Stimulated activated CD8-positive, alpha-beta memory T cell treated with anti-CD3 and anti-CD28 coated beads, Interleukin-4, amount 100 ng/mL, for 1 hour (primary cell): ENCODE data around the gene VSTM2B.
"Not testable (repeated sequence)": the region's sequence is repeated elsewhere in the genome, so short reads cannot be mapped to it uniquely, and the experiment has no call there.

Experiments used
- DNase-seq, 2 donors: peaks; one replicate each; pipeline ENCODE4 v3.0.0-alpha.2; 2020; ENCODE audit warnings: low read depth in 2 of 2, low spot score in 1 of 2

The VSTM2B gene

DNA sequence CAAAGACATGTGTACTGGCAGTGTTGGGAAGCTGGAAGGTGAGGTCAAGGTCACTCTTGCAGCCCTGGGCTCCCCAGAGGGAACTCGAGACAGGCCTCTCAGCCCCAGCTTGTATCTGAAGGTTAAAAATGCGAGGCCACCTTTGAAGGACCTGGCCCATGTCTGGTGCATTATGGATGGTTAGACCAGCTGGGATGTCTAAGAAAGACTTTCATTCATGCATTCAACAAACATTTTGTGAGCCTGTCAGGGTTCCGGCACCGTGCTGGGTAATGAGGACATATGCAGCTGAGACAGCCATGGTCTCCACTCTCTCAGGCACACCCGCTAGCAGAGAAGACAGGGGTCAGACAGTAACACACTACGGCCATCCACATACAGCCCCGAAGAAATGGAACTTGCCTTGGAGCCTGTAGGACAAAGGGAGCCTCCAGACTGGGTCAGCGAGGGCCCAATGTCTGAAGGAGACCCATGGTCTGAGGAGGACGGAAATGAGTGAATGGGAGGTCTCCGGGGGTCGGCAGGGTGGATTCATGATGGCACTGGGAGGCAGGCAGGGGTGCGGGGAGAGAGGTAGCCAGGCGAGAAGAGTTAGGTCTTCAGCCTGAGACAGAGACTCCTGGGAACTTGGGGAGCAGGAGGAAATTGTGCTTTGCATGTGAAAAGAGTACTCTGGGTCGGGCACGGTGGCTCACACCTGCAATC lies 19.0 kb downstream of the VSTM2B start:
- DNase-seq = no peak

DNA sequence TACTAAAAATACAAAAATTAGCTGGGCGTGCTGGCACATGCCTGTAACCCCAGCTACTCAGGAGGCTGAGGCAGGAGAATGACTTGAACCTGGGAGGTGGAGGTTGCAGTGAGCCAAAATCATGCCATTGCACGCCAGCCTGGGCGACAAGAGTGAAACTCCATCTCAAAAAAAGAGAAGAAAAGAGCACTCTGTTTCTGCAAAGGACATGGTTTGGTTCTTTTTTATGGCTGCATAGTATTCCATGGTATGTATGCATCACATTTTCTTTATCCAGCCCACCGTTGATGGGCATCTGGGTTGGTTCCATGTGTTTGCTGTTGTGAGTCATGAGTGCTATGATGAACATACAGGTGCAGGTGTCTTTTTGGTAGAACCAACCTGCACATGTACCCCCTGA lies 19.7 kb downstream of the VSTM2B start:
- DNase-seq = not testable (repeated sequence)

DNA sequence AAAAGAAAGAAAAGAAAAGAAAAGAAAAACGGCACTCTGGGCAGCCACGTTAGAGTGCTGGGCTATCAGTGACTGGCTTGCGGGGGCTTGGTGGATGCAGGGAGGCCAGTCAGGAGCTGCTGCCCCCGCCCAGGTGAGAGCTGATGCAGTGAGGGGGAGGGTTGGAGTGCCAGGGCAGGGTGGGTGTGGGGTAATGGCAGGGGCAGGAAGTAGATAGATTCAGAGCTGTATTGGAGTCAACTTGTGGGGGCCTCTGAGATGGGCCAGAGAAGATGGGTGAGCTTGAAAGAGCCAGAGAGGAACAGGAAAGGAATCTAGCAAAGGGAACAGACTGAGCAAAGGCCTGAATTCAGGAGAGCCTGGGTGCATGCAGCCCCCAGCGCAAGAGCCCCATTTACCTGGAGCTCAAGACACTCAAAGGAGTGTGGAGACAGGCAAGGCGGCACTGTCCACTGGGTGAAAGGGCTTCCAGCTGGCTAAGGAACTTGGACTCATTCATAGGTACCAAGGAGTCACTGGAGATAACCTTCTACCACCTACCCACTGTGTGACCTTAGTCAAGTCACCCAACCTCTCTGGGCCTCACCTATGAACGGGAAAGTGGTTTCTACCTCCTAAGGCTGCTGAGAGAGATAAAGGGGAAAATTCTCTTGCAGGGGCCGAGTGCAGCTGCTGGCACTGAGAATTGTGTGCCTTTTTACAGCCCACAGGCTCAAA lies 20.2 kb downstream of the VSTM2B start:
- no peak for DNase-seq

DNA sequence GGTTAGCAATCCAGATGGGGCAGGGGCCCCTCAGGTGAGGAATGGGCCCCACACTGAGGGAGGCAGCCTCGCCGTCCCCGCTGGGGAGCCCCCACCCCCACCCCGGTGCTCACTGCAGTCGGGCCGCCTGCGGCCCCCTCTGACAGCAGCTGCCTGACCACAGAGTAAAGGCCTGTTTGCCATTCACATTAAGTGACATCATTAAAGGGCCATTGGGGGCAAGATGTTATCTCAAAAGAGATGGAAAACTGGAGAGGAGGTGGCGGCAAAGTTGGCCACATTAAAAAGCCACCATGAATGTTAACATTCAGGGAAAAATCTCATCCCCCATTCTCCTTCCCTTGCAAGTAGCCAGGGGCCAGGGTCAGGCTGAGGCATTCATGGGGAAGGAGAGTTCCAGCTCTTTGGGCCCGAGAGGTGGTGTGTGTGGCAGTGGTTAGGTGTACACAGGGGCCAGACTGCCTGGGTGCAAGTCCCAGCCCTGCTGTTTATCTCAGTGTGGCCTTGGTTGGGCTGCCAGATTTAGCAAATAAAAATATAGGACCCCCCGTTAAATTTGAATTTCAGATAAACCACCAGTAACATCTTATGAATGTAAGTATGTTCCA lies 20.9 kb downstream of the VSTM2B start:
- DNase-seq = no peak

DNA sequence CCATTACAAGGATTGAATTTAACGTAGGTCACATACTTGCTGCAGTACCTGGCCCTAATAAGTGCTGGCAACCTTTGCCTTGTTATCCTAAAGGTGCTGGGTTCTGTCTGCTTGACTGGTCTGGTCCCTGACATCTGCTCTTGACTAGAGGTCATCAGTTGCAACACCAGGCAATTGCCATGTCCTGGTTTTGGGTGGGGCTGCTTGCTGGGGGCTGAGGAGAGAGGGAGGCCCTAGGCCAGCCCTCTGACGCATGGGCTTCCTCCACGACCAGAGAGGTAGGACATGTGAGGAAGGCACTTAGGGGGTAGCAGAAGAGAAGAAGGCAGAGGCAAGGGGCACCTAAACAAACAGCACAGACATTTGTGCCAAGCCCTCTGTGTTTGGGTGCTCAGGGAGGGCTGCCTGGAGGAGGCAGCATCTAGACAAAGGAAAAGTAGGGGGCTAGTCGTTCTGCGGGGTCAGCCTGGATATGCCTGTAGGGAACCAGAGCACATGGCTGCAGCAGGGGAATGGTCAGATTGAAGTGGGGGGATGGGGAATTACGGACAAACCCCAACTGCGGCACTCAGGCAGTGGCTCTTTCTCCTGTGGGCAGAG lies 21.7 kb downstream of the VSTM2B start:
- DNase-seq = no peak

DNA sequence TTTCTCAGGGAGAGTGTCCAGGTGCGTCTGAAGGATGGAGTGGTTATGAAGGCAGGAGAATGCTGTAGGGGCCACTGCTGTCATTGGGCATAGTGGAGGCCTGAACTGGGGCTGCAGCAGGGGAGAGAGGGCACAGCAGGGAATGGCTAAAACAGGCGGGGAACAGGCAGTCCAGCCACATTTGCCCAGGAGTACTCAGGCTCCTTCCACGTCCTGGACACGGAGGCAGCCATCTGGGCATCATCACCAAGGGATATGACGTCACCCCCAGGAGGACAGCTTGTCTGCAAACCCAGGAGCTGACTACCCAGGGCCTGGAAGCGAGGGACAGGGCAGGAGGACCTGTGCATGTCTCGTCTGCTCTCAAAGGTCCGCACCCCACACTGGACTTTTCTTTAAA lies 22.2 kb downstream of the VSTM2B start:
- DNase-seq = no peak

DNA sequence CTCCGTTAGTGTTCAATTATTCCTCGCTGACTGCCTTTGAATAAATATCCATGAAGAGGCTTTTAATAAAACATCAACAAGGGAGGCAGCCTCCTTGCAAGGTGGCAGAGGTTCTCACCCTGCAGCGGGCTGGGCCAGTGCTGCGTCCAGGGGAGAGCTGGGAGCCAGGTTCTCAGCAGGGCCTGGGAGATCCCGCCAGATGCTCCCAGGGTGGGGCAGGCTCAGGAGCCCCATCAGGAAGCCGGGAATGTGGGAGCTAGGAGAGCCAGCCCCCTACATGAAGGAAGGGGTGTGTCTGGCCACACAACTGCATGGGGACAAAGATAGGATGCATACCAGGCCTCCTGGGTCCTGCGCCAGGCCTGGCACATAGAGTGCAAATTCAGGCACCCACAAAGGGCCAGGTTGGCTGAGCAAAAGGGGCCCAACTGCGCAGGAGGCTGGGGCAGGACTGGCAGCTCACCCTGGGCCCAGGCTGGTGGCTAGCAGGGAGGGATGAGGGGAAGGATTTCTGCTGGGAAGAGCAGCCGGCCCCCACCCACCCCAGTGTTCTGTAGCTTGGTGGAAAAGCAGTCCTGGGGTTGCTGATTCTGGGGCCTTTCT lies 22.8 kb downstream of the VSTM2B start:
- DNase-seq = no peak

DNA sequence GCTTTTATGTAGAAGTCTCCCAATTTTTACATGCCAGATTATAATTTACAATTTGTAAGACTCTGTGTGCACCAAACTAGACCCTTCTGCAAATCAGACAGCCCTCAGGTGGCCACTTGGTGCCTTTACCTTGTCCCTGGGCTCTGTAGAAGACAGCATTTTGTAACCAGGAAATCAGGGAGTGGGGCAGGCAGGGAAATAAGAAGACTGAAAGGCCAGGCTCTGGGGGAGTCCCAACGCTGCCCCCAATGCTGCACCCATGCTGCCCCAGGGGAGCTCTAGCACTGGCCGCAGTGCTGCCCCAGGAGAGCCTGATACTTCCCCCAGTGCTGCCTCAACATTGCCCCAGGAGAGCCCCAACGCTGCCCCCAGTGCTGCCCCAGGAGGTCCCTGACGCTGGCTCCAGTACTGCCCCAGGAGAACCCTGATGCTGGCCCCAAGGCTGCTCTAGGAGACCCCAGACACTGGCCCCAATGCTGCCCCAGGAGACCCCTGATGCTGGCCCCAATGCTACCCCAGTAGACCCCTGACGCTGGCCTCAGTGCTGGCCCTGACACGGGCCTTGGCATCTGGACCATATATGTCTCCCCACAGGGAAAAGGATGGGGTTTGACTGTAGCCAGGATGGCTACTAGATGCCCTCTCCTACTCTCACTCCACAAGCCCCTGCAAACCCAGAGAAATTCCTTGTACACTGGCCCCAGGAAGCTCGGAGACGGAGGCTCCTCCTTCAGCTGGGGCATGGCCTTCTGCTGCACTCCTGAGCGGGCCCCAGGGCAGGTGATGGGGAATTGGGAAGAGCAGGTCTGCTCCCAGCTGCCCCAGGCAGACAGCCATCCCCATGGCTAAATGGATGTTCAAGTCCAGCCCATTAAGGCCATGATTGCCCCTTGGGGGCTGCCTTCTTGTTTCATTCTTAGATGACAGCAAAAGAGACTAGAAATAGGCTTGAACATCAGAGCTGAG lies 23.6 kb downstream of the VSTM2B start:
- DNase-seq = no peak

DNA sequence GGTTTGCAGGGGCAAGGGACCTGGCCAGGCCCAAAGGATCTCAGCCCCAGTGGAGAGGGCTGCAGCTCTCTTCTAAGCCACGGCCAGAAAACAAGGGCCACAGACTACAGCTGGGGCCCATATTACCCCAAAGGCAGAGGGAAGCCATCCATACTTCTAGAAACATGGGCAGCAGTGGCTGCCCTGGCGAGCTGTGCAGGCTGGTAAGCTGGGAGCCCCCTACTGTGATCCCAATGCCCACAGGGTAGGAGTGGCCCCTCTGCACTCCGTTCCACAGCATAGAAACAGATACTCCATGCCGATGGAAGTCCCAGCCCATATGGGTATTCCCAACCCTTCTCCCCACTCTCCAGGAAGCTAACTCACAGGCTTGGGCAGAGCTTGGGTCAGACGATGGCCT lies 25.1 kb downstream of the VSTM2B start:
- DNase-seq = no peak

DNA sequence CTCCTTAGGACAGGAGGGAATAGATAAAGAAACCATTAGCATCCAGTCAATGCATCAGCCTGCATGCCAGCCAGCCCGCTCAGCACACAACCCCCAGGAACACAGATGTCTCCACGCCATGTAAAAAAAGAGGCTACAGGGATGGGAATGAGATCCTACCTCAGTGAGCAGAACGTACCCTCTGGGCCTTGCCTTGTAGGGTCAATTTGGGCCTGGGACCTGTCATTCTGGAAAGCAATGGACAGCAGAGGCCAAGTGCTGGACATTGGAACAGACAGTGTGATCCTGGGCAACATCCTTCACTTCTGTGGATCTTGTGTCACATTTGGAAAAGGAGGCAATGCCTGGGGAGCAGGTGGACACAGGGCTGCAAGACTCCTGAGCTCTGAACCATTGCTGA lies 26.0 kb downstream of the VSTM2B start:
- DNase-seq = no peak

DNA sequence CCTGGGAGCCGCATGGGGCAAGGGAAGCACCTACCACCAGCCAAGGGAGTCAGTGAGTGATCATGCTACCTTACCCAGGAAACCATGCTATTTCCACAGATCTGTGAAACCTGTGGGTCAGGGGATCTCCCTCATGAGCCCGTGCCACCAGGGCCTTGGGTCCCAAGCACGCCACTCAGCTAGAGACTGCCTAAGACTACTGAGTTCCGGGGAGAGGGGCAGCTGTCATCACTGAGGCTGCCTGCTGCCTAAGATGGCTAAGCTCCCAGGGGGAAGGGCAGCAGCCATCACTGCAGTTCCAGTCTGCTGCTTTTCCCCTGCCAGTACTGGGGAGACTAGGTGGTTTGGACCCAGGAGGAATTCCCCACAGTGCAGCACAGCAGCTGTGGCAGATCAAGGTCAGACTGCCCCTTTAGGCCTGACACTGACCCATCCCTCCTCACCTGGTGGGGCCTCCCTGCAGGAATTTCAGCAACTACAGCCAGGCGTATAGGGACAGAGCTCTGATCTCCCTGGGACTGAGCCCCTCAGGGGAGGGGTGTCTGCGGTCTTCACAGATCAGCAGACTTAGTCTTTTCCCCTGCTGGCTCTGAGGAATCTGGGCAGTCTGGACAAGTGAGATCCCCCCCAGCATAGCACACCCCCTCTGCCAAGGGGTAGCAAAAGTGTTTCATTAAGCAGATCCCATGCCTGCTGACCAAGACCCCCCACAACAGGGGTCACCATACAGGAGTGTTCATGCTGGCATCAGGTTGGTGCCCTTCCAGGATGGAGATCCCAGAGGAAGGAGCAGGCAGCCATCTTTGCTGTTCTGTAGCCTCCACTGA lies 26.9 kb downstream of the VSTM2B start:
- no peak for DNase-seq

DNA sequence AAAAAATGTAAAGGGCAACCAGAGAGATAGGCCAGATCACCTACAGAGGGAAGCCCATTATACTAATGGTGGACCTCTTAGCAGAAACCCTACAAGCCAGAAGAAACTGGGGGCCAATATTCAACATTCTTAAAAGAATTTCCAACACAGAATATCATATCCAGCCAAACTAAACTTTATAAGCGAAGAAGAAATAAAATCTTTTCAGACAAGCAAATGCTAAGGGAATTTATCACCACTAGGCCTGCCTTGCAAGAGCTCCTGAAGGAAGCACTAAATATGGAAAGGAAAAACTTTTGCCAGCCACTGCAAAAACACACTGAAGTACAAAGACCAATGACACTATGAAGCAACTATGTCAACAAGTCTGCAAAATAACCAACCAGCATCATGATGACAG lies 28.4 kb downstream of the VSTM2B start:
- no peak for DNase-seq

DNA sequence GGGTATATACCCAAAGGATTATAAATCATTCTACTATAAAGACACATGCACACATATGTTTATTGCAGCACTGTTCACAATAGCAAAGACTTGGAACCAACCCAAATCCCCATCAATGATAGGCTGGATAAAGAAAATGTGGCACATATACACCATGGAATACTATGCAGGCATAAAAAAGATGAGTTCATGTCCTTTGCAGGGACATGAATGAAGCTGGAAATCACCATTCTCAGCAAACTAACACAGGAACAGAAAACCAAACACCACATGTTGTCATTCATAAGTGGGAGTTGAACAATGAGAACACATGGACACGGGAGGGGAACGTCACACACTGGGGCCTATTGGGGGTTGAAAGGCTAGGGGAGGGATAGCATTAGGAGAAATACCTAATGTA lies 33.3 kb downstream of the VSTM2B start:
- DNase-seq = not testable (repeated sequence)

DNA sequence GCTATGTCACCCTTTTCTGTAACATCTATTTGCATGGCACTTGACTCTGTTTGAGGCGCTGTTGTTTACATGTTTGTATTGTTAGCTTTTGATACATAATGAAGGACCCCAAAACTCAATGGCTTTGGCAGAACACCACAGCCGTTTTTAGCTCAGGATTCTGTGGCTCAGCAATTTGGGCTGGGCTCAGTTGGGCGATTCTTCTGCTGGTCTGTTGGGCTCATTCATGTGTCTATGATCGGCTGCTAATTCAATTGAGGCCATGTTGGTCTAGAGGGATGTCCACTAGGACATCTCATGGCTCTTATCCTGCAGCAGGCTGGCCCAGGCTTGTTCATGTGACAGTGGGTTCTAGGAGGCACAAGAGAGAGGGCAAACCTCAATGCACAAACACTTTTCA lies 33.9 kb downstream of the VSTM2B start:
- no peak for DNase-seq

DNA sequence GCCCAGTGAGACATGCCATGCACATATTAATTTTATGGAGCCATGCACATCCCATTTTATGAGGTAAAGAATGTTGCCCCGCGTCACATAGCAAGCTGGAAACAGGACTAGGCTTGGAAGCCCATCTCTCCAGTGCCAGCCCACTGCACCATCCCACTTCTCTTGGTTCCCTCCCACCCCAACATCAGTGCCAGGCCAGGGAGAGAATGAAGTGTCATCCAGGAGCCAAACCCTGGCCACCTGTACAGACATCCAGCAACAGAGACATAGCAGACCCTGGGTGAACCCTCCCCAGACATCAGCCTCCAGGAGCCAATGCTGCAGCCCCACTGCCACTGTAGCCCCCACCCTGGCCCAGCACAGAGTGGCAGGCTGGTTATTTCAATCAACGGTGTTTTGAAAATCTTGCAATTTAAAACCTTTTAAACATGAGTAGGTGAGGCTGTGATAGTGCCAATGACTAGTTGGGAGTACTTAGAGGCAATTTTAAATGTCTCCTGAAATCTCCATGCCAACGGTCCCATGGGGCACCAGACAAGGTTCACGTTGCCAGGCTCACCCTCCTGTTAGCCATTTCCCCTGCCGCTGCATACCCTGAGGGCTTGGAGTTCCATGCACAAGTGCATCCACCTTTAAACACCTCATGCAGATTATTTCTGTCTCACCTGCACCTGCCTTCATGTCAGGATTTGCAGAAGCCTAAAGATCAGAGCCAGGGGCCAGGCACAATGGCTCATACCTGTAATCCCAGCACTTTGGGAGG lies 34.7 kb downstream of the VSTM2B start:
- no peak for DNase-seq

DNA sequence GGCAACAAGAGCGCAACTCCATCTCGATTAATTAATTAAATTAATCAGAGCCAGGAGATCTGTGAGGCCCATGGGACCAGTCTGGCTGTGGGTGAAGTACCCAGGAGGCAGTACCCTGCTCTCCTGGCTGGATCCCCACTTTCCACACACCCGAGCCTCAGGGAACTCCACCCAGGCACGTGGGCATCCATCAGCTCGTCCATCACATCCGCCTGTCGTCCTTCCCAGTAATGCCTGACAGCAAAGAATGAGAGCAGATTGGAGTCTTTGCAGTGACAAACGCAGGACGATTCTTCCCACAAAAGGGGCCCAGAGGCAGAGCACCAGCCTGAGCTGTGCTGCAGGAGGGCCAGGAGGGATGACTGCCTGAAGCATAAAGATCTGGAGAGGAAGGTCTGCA lies 35.8 kb downstream of the VSTM2B start:
- no peak for DNase-seq

DNA sequence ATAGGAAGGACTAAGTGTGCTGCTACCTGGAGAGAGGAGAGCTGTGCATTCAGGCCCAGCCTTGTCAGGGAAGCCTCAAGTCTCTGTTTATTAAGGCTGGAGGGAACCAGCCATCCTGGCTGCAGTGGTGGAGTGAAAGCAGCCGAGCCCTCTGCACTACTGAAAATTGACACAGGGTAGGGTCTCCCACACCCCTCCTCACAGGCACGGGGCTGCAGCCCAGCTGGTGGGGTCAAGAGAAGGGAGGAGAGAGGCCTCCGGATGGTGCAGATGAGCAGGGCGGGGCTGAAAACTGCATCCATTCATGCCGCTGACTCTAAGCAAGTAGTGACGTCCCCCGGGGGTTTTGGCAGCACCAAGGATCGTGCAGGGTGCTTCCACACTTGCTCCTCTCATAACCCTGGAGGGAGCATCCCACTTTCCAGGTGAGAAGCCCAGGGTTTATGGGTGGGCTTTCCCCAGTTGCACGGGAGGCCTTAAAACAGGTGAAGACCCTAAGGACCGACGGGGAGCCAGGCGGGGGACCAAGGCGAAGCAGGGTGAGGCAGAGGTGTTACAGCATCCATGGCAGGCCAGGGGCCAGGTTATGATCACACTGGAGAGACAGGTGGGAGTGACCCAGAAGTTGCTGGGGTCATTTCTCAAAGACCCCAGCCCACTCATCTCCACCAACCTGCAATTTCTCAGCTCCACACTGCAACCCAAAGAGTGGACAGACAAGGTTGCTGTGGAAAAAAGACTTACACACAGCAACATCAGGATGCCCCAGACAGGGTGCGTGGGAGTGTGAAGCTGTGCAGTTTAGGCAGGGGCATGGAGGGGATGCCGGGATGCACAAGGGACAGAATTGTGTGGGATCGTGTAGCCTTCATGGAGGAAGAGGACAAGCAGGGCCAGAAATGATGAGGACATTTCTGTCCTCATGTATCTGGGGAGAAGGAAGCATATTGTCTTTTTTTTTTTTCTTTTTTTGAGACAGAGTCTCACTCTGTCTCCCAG lies 36.8 kb downstream of the VSTM2B start:
- no peak for DNase-seq
